ENCODE measurements around the gene C9orf152. TPM values are rescaled to one million over a fixed set of nuclear protein-coding genes. Genes with fewer than 3 reads are reported as not detected.

C9orf152 gene
- total RNA-seq, 1 donor from 2014 or later = not detected

Other genes with a start within 250 kb of the C9orf152 start
- gene TXN, start 48.3 kb upstream of the C9orf152 start, total RNA-seq (ENCODE audit: insufficient read depth, low replicate concordance) = 121 TPM
- gene TXNDC8, start 129.7 kb upstream of the C9orf152 start, total RNA-seq (ENCODE audit: insufficient read depth, low replicate concordance) = 5.1 TPM

Measured in umbilical cord (tissue), 1 donor.